Brain microvascular endothelial cell (primary cell): ENCODE results near the gene KIAA0040.

ENCODE experiments used
- DNase-seq: peaks from one replicate; pipeline ENCODE4 v3.0.0-alpha.2; 2020
- H3K27ac ChIP-seq: fragments of 250-450 bp; sonication (Bioruptor Pico); 2 replicates; pipeline ENCODE4 v1.5.1; 2020; ENCODE audit warnings: mild to moderate bottlenecking, moderate library complexity
- H3K27me3 ChIP-seq: fragments of 250-450 bp; sonication (Bioruptor Pico); replicated peaks from 2 replicates; pipeline ENCODE4 v1.5.1; 2020; ENCODE audit warnings: mild to moderate bottlenecking
- H3K36me3 ChIP-seq: fragments of 250-450 bp; sonication (Bioruptor Pico); replicated peaks from 2 replicates; pipeline ENCODE4 v1.5.1; 2020; ENCODE audit warnings: mild to moderate bottlenecking
- H3K4me3 ChIP-seq: 2 replicates; pipeline ENCODE4 v1.5.1; 2011; ENCODE audit warnings: low read depth, mild to moderate bottlenecking, control low read depth, low read length, moderate library complexity
- CTCF ChIP-seq: IDR thresholded peaks from 2 replicates; pipeline ENCODE4 v1.5.1; 2011; ENCODE audit warnings: low read depth, mild to moderate bottlenecking, moderate library complexity, low read length, control low read depth, inconsistent platforms; ENCODE audit errors: missing control alignments
- in situ Hi-C: cut with HindIII; loops from 2 replicates; pipeline ENCODE4 v1.10.0; 2017; ENCODE audit warnings: low sequenced_read_pairs, low pct_ligation_motif_present

The KIAA0040 gene

GRCh38 chr1:175133673-175134435 is 58.7 kb downstream of the KIAA0040 start:
- in situ Hi-C loops = no loop called here
- Histone ChIP-seq H3K4me3 (no peak overlapping the region), H3K27me3 (no peaks in the 10 kb centered on the region), H3K27ac (no peak overlapping the region), H3K36me3 (no peaks in the 10 kb centered on the region)
- no peak for DNase-seq
- TF ChIP-seq CTCF = no peak

GRCh38 chr1:175132436-175132835 is 60.1 kb downstream of the KIAA0040 start:
- H3K4me3 ChIP-seq = no peak overlapping the region
- H3K36me3 ChIP-seq = no peaks in the 10 kb centered on the region
- no peaks in the 10 kb centered on the region for H3K27me3 ChIP-seq
- TF ChIP-seq CTCF = no peak
- in situ Hi-C loops = no loop called here
- DNase-seq = no peak
- no peak overlapping the region for H3K27ac ChIP-seq

GRCh38 chr1:175131095-175131494 is 61.5 kb downstream of the KIAA0040 start:
- Histone ChIP-seq H3K27ac (no peak overlapping the region), H3K36me3 (no peaks in the 10 kb centered on the region), H3K4me3 (no peak overlapping the region), H3K27me3 (no peaks in the 10 kb centered on the region)
- in situ Hi-C loops = no loop called here
- DNase-seq = no peak
- TF ChIP-seq CTCF = no peak

- Histone ChIP-seq H3K36me3 (no peaks in the 10 kb centered on the region), H3K27ac (no peak overlapping the region), H3K27me3 (no peaks in the 10 kb centered on the region), H3K4me3 (no peak overlapping the region)
- TF ChIP-seq CTCF = no peak
- in situ Hi-C loops = no loop called here
- no peak for DNase-seq
These were observed 61.9 kb downstream of the KIAA0040 start for GRCh38 chr1:175130649-175131045.

- Histone ChIP-seq H3K27ac (no peak overlapping the region), H3K27me3 (no peaks in the 10 kb centered on the region), H3K36me3 (no peaks in the 10 kb centered on the region), H3K4me3 (no peak overlapping the region)
- peak; percentile 26 for DNase-seq
- in situ Hi-C loops = no loop called here
- TF ChIP-seq CTCF = no peak
These were observed 62.5 kb downstream of the KIAA0040 start for GRCh38 chr1:175129997-175130648.
